Calu3 (cell line): ENCODE results near the gene LAMTOR4. TPM values are rescaled to one million over a fixed set of nuclear protein-coding genes. Genes with fewer than 3 reads are reported as not detected.

Experiments
- BruUV-seq: library from RNA; stranded (reverse); fragments of 400-500 nt; replicated peaks from 2 replicates; lab custom pipeline; 2021; lab: Mats Ljungman, UMichigan
- CTCF ChIA-PET: fragments of 300-600 bp; sonication (Branson Sonifier 250); formaldehyde crosslinking; loops from one replicate; lab custom pipeline; 2022; ENCODE audit warnings: antibody characterized with exemption; lab: Charles Lee
- DNase-seq: peaks from one replicate; pipeline ENCODE4 v3.0.0; 2022
- H3K27ac Mint-ChIP-seq: one replicate; pipeline ENCODE4 v1.8.0; 2022; ENCODE audit warnings: mixed read lengths; ENCODE audit not compliant: unreplicated experiment
- H3K27me3 Mint-ChIP-seq: one replicate; pipeline ENCODE4 v1.8.0; 2022; ENCODE audit warnings: mixed read lengths; ENCODE audit not compliant: unreplicated experiment
- H3K36me3 Mint-ChIP-seq: one replicate; pipeline ENCODE4 v1.8.0; 2022; ENCODE audit warnings: mild to moderate bottlenecking, moderate library complexity, mixed read lengths; ENCODE audit not compliant: insufficient read depth, unreplicated experiment
- H3K4me1 Mint-ChIP-seq: one replicate; pipeline ENCODE4 v1.8.0; 2022; ENCODE audit warnings: mild to moderate bottlenecking, low read depth, mixed read lengths; ENCODE audit not compliant: unreplicated experiment
- H3K4me3 Mint-ChIP-seq: one replicate; pipeline ENCODE4 v1.8.0; 2022; ENCODE audit warnings: mild to moderate bottlenecking, low read depth, moderate library complexity, mixed read lengths; ENCODE audit not compliant: unreplicated experiment
- H3K9me3 Mint-ChIP-seq: one replicate; pipeline ENCODE4 v1.8.0; 2022; ENCODE audit warnings: low read depth, mixed read lengths; ENCODE audit not compliant: unreplicated experiment
- intact Hi-C: fragments of 100-400 bp; cut with micrococcal nuclease; formaldehyde crosslinking; loops from one replicate; pipeline ENCODE4 v1.10.0; 2022; ENCODE audit not compliant: unreplicated experiment
- total RNA-seq: library from RNA; stranded (reverse); gene quantifications from 2 replicates; pipeline ENCODE4 v1.2.3, GENCODE V29; 2022
- TF ChIP-seq, protein P1 (sequence below): fragments of 200-600 bp; IDR thresholded peaks from one replicate; pipeline ENCODE4 v1.8.0; 2022; ENCODE audit warnings: antibody characterized with exemption; ENCODE audit not compliant: unreplicated experiment

LAMTOR4 gene
- total RNA-seq, 1 experiment from 2014 or later: 43.6 TPM

DNA sequence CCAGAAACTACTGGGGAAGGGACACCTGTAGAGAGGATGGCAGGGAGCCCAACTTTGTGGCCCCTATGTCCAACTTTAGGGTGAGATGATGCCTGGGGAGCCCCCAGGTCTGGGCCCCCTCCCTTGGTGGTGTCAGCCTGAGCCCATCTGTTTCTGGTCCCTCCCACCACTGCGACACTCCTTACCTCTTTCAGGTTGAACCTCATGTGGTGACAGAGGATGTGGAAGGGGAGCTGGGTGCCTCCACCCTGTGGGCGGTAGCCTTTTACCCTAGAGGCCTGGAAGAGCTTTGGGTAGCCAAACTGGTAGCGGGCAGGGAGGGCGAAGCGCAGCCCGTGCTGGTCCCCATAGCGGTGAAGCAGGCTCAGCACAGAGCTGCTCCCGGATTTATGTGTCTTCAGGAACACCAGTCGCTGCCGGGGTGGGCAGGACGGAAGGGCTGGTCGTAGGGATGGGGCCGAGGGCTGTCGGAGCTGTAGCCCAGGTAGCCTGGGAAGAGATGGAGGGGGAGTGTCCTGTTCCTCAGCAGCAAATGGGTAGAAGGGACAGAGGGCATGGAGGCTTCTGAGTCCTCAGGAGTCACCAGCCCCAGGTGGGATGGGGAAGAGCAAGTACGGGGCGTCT lies 17.7 kb downstream of the LAMTOR4 start:
- intact Hi-C loops: no loop called here
- Mint-ChIP-seq H3K36me3 (peaks cover 7% of the 10 kb centered on the region), H3K4me1 (peaks cover 27% of the 10 kb centered on the region), H3K27ac (no peak overlapping the region), H3K4me3 (no peak overlapping the region), H3K9me3 (no peaks in the 10 kb centered on the region), H3K27me3 (peaks cover 54% of the 10 kb centered on the region)
- DNase-seq: no peak
- TF ChIP-seq, protein P1, sequence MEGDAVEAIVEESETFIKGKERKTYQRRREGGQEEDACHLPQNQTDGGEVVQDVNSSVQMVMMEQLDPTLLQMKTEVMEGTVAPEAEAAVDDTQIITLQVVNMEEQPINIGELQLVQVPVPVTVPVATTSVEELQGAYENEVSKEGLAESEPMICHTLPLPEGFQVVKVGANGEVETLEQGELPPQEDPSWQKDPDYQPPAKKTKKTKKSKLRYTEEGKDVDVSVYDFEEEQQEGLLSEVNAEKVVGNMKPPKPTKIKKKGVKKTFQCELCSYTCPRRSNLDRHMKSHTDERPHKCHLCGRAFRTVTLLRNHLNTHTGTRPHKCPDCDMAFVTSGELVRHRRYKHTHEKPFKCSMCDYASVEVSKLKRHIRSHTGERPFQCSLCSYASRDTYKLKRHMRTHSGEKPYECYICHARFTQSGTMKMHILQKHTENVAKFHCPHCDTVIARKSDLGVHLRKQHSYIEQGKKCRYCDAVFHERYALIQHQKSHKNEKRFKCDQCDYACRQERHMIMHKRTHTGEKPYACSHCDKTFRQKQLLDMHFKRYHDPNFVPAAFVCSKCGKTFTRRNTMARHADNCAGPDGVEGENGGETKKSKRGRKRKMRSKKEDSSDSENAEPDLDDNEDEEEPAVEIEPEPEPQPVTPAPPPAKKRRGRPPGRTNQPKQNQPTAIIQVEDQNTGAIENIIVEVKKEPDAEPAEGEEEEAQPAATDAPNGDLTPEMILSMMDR: no peak
- CTCF ChIA-PET: interaction anchor here (1.0 kb wide), 1 partner anchor 18 kb away, joined by 4 read pairs; the partner anchor contains the start of gene LAMTOR4
- no TSS peak for BruUV-seq

DNA sequence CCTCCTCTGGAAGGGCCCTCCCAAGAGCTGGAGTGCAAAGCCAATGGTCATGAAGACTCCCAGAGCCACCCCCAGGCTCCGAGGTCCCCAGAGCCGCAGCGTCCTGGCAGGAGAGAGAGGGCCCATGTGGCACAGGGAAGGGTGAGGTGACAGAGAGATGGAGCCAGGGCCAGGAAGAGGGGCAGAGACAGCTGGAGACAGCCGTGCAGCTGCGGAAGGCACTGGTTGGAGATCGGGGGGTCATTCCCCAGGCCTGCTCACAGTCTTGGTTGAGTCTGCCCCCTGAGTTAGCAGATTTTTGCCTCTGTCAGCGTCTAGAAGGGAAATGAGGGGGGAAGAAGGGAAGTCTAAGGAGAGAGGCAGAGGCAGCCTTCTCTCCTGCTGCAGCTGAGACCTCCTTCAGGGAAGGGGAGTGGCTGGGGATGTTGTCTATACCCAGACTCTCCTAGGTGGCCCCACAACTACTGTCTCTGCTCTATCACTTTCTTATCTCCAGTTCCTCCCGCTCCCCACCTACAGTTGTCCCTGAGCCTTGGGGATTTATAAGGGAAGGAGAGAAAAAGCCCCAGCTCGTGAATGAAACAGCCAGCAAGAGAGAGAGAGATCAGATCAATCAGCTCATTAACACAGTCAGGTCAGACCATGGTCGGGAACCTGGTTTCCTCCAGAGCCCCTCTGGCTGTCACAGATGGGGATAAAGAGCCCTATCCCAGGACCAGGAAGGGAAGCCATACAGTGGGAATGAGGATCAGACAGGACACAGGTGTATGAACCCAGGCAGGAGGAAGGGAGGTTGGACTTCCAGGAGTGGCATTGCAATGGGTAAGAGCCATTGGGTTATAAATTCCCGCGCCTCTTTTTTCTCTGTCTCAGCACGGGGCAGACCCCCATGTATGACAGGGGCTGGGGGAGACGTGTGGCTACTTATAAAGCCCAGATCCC lies 18.5 kb downstream of the LAMTOR4 start:
- H3K9me3 Mint-ChIP-seq: no peaks in the 10 kb centered on the region
- BruUV-seq: no TSS peak
- peak overlapping the region; percentile 67 for H3K4me3 Mint-ChIP-seq
- H3K27ac Mint-ChIP-seq: no peak overlapping the region
- peaks cover 27% of the 10 kb centered on the region for H3K4me1 Mint-ChIP-seq
- H3K27me3 Mint-ChIP-seq: peaks cover 54% of the 10 kb centered on the region
- CTCF ChIA-PET: interaction anchor here (1.0 kb wide), 1 partner anchor 19 kb away, joined by 4 read pairs; the partner anchor contains the start of gene LAMTOR4
- TF ChIP-seq, protein P1: no peak
- H3K36me3 Mint-ChIP-seq: peaks cover 13% of the 10 kb centered on the region
- no peak for DNase-seq
- intact Hi-C loops: no loop called here

DNA sequence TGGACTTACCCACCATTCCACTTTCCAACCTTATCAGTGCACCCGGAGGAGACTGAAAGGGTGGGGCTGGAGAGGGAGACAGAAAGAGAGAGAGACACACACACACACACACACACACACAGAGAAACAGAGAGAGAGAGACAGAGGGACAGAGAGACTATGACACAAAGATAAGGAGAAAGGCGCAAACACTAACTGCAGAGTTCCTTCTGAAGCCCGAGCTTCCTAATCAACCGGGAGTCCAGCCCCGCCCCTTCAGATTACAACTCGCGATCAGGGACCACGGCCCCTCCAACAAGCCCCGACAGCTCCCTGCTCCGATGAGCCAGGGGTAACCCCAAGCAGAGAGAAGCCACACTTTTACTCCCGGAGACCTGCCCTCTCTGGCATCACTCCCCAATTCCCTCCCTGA lies 19.2 kb downstream of the LAMTOR4 start:
- Mint-ChIP-seq H3K4me1 (peaks cover 27% of the 10 kb centered on the region), H3K27ac (peak overlapping the region; percentile 55), H3K4me3 (peak overlapping the region; percentile 67), H3K27me3 (peaks cover 54% of the 10 kb centered on the region), H3K9me3 (no peaks in the 10 kb centered on the region), H3K36me3 (peaks cover 13% of the 10 kb centered on the region)
- CTCF ChIA-PET: no interaction called here
- intact Hi-C loops: no loop called here
- no TSS peak for BruUV-seq
- TF ChIP-seq, protein P1: no peak
- no peak for DNase-seq

DNA sequence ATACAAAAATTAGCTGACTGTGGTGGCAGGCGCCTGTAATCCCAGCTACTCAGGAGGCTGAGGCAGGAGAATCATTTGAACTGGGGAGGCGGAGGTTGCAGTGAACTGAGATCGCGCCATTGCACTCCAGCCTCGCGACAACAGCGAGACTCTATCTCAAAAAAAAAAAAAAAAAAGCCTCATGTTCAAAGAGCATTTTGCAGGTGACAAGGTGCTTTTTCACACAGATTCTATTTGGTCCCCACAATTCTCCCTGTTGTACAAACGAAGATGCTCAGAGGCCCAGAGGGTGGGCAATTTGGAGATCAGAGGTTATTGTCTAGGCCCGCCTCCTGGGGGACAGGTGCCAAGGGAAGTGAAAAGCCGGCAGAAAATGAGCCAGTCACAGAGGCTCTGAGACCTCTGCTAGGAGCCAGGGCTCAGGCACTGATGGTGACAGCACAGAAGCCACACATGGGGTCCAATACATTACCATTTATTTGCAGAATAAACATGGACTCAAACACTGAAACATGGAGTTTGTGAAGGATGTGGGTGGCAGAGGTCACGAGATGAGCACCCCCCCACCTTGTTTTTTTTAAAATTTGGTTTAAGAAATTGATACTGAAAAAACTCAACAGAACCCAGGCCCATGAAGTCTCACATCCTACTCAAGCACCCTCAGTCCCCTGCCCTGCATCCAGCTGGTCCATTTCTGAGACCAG lies 20.6 kb downstream of the LAMTOR4 start:
- Mint-ChIP-seq H3K27ac (no peak overlapping the region), H3K27me3 (peaks cover 68% of the 10 kb centered on the region), H3K4me3 (no peak overlapping the region), H3K4me1 (peaks cover 27% of the 10 kb centered on the region), H3K9me3 (no peaks in the 10 kb centered on the region), H3K36me3 (peaks cover 13% of the 10 kb centered on the region)
- TF ChIP-seq, protein P1: no peak
- intact Hi-C loops: no loop called here
- DNase-seq: no peak
- CTCF ChIA-PET: no interaction called here
- no TSS peak for BruUV-seq
